ENCODE data around the gene SLIT3. TPM values are rescaled to one million over a fixed set of nuclear protein-coding genes. Genes with fewer than 3 reads are reported as not detected.

SLIT3 gene
- polyA plus RNA-seq, 6 donors from 2014 or later: not detected

- peaks cover 16 to 37% (median 20%) of the 10 kb centered on the region in 3 donors for H3K27me3 Mint-ChIP-seq
- ATAC-seq (ENCODE audit: low read depth in 2 of 2) (no peak), DNase-seq (no peak)
- H3K4me1 Mint-ChIP-seq: no peaks in the 10 kb centered on the region
- H3K9me3 Mint-ChIP-seq: peaks cover 0 to 5% (median 3%) of the 10 kb centered on the region in 7 donors
- peak overlapping the region in 1 of 6 donors; percentile 28 for H3K27ac Mint-ChIP-seq
- no peak overlapping the region for H3K4me3 Mint-ChIP-seq
- no peaks in the 10 kb centered on the region for H3K36me3 Mint-ChIP-seq
Measured at GRCh38 chr5:168969326-168969886, 331.5 kb downstream of the SLIT3 start.

GRCh38 chr5:168967882-168968620 is 332.9 kb downstream of the SLIT3 start:
- Mint-ChIP-seq H3K9me3 (peaks cover 0 to 5% (median 3%) of the 10 kb centered on the region in 7 donors), H3K4me3 (no peak overlapping the region), H3K27me3 (peaks cover 6 to 25% (median 16%) of the 10 kb centered on the region in 3 donors), H3K27ac (no peak overlapping the region), H3K36me3 (no peaks in the 10 kb centered on the region), H3K4me1 (no peaks in the 10 kb centered on the region)
- DNase-seq (no peak), ATAC-seq (ENCODE audit: low read depth in 2 of 2) (no peak)

GRCh38 chr5:168965638-168966037 is 335.3 kb downstream of the SLIT3 start:
- Mint-ChIP-seq H3K36me3 (no peaks in the 10 kb centered on the region), H3K27ac (no peak overlapping the region), H3K4me1 (no peaks in the 10 kb centered on the region), H3K4me3 (no peak overlapping the region), H3K9me3 (peaks cover 0 to 5% (median 0%) of the 10 kb centered on the region in 7 donors), H3K27me3 (peaks cover 0 to 11% (median 10%) of the 10 kb centered on the region in 3 donors)
- ATAC-seq (ENCODE audit: low read depth in 2 of 2): no peak
- DNase-seq: no peak

- no peaks in the 10 kb centered on the region for H3K36me3 Mint-ChIP-seq
- no peak for DNase-seq
- H3K27me3 Mint-ChIP-seq: peaks cover 0 to 11% (median 10%) of the 10 kb centered on the region in 3 donors
- no peak for ATAC-seq (ENCODE audit: low read depth in 2 of 2)
- peaks cover 0 to 2% (median 0%) of the 10 kb centered on the region in 3 donors for H3K4me1 Mint-ChIP-seq
- H3K4me3 Mint-ChIP-seq: no peak overlapping the region
- H3K27ac Mint-ChIP-seq: no peak overlapping the region
- peaks cover 0 to 5% (median 0%) of the 10 kb centered on the region in 7 donors for H3K9me3 Mint-ChIP-seq
Measured at GRCh38 chr5:168964182-168964581, 336.8 kb downstream of the SLIT3 start.

GRCh38 chr5:168962306-168962705 is 338.6 kb downstream of the SLIT3 start:
- Mint-ChIP-seq H3K4me3 (no peak overlapping the region), H3K27me3 (peaks cover 0 to 11% (median 0%) of the 10 kb centered on the region in 3 donors), H3K36me3 (no peaks in the 10 kb centered on the region), H3K4me1 (peaks cover 0 to 2% (median 0%) of the 10 kb centered on the region in 3 donors), H3K9me3 (no peaks in the 10 kb centered on the region), H3K27ac (no peak overlapping the region)
- DNase-seq (no peak), ATAC-seq (ENCODE audit: low read depth in 2 of 2) (no peak)

GRCh38 chr5:168961681-168962080 is 339.3 kb downstream of the SLIT3 start:
- Mint-ChIP-seq H3K4me1 (peaks cover 0 to 2% (median 0%) of the 10 kb centered on the region in 3 donors), H3K4me3 (no peak overlapping the region), H3K9me3 (no peaks in the 10 kb centered on the region), H3K27ac (no peak overlapping the region), H3K36me3 (no peaks in the 10 kb centered on the region), H3K27me3 (peaks cover 0 to 11% (median 0%) of the 10 kb centered on the region in 3 donors)
- DNase-seq (no peak), ATAC-seq (ENCODE audit: low read depth in 2 of 2) (no peak)

GRCh38 chr5:168960497-168960896 is 340.4 kb downstream of the SLIT3 start:
- H3K4me1 Mint-ChIP-seq: peaks cover 0 to 2% (median 0%) of the 10 kb centered on the region in 3 donors
- ATAC-seq (ENCODE audit: low read depth in 2 of 2) (no peak), DNase-seq (no peak)
- no peaks in the 10 kb centered on the region for H3K9me3 Mint-ChIP-seq
- peaks cover 0 to 6% (median 0%) of the 10 kb centered on the region in 3 donors for H3K27me3 Mint-ChIP-seq
- no peaks in the 10 kb centered on the region for H3K36me3 Mint-ChIP-seq
- no peak overlapping the region for H3K4me3 Mint-ChIP-seq
- H3K27ac Mint-ChIP-seq: no peak overlapping the region

- Mint-ChIP-seq H3K9me3 (no peaks in the 10 kb centered on the region), H3K4me1 (no peaks in the 10 kb centered on the region), H3K27me3 (peaks cover 5 to 9% (median 6%) of the 10 kb centered on the region in 3 donors), H3K27ac (no peak overlapping the region), H3K4me3 (no peak overlapping the region), H3K36me3 (no peaks in the 10 kb centered on the region)
- ATAC-seq (ENCODE audit: low read depth in 2 of 2) (no peak), DNase-seq (no peak)
Measured at GRCh38 chr5:168953351-168953750, 347.6 kb downstream of the SLIT3 start.

- Mint-ChIP-seq H3K36me3 (no peaks in the 10 kb centered on the region), H3K27me3 (peaks cover 5 to 9% (median 6%) of the 10 kb centered on the region in 3 donors), H3K27ac (no peak overlapping the region), H3K4me3 (no peak overlapping the region), H3K4me1 (no peaks in the 10 kb centered on the region), H3K9me3 (no peaks in the 10 kb centered on the region)
- no peak for DNase-seq
- no peak for ATAC-seq (ENCODE audit: low read depth in 2 of 2)
Measured at GRCh38 chr5:168952196-168952595, 348.7 kb downstream of the SLIT3 start.

GRCh38 chr5:168951769-168952168 is 349.2 kb downstream of the SLIT3 start:
- Mint-ChIP-seq H3K27me3 (peaks cover 5 to 9% (median 6%) of the 10 kb centered on the region in 3 donors), H3K36me3 (no peaks in the 10 kb centered on the region), H3K4me1 (no peaks in the 10 kb centered on the region), H3K4me3 (no peak overlapping the region), H3K9me3 (no peaks in the 10 kb centered on the region), H3K27ac (no peak overlapping the region)
- ATAC-seq (ENCODE audit: low read depth in 2 of 2): no peak
- no peak for DNase-seq

- DNase-seq: no peak
- H3K27me3 Mint-ChIP-seq: peaks cover 5 to 9% (median 6%) of the 10 kb centered on the region in 3 donors
- H3K9me3 Mint-ChIP-seq: no peaks in the 10 kb centered on the region
- H3K4me1 Mint-ChIP-seq: no peaks in the 10 kb centered on the region
- H3K4me3 Mint-ChIP-seq: no peak overlapping the region
- no peaks in the 10 kb centered on the region for H3K36me3 Mint-ChIP-seq
- no peak overlapping the region for H3K27ac Mint-ChIP-seq
- ATAC-seq (ENCODE audit: low read depth in 2 of 2): no peak
Measured at GRCh38 chr5:168951356-168951755, 349.6 kb downstream of the SLIT3 start.

- ATAC-seq (ENCODE audit: low read depth in 2 of 2) (no peak), DNase-seq (no peak)
- H3K27ac Mint-ChIP-seq: no peak overlapping the region
- H3K27me3 Mint-ChIP-seq: peaks cover 5 to 9% (median 6%) of the 10 kb centered on the region in 3 donors
- H3K36me3 Mint-ChIP-seq: no peaks in the 10 kb centered on the region
- peak overlapping the region in 1 of 8 donors; percentile 35 for H3K4me3 Mint-ChIP-seq
- H3K9me3 Mint-ChIP-seq: no peaks in the 10 kb centered on the region
- no peaks in the 10 kb centered on the region for H3K4me1 Mint-ChIP-seq
Measured at GRCh38 chr5:168950241-168950951, 350.5 kb downstream of the SLIT3 start.

- Mint-ChIP-seq H3K27ac (no peak overlapping the region), H3K9me3 (no peaks in the 10 kb centered on the region), H3K4me1 (no peaks in the 10 kb centered on the region), H3K36me3 (no peaks in the 10 kb centered on the region), H3K4me3 (no peak overlapping the region), H3K27me3 (peaks cover 5 to 11% (median 9%) of the 10 kb centered on the region in 3 donors)
- ATAC-seq (ENCODE audit: low read depth in 2 of 2) (no peak), DNase-seq (no peak)
Measured at GRCh38 chr5:168948746-168949145, 352.2 kb downstream of the SLIT3 start.
